Measurements from ENCODE around the gene GBA3.
A peak's percentile ranks its signal among the peaks of the same experiment; 100 is the strongest.

Gene GBA3

GRCh38 chr4:22787753-22788375 is 95.1 kb downstream of the GBA3 start:
- no peak for DNase-seq

GRCh38 chr4:22790631-22791030 is 97.9 kb downstream of the GBA3 start:
- no peak for DNase-seq

GRCh38 chr4:22794732-22795131 is 102.0 kb downstream of the GBA3 start:
- no peak for DNase-seq

- no peak for DNase-seq
Measured at GRCh38 chr4:22801391-22801790, 108.7 kb downstream of the GBA3 start.

- no peak for DNase-seq
Measured at GRCh38 chr4:22802876-22803275, 110.1 kb downstream of the GBA3 start.

GRCh38 chr4:22803512-22803911 is 110.8 kb downstream of the GBA3 start:
- DNase-seq: peak; percentile 28 to 88

GRCh38 chr4:22814906-22815305 is 122.2 kb downstream of the GBA3 start:
- DNase-seq: no peak

GRCh38 chr4:22824091-22824490 is 131.4 kb downstream of the GBA3 start:
- no peak for DNase-seq

- peak in 1 of 2 experiments; percentile 5 for DNase-seq
Measured at GRCh38 chr4:22842360-22843018, 149.8 kb downstream of the GBA3 start.

- DNase-seq: no peak
Measured at GRCh38 chr4:22848332-22848731, 155.6 kb downstream of the GBA3 start.

- DNase-seq: peak; percentile 24 to 62
Measured at GRCh38 chr4:22850055-22850454, 157.3 kb downstream of the GBA3 start.

GRCh38 chr4:22850630-22851029 is 157.9 kb downstream of the GBA3 start:
- DNase-seq: peak; percentile 38 to 77

- DNase-seq: no peak
Measured at GRCh38 chr4:22857411-22857810, 164.7 kb downstream of the GBA3 start.

- DNase-seq: no peak
Measured at GRCh38 chr4:22859318-22859717, 166.6 kb downstream of the GBA3 start.
